A204.1 (cell line): ENCODE measurements around the gene PCDHGC4.

Source experiments
- FAIRE-seq: peaks from 2 replicates; lab custom pipeline; 2012; peaks lifted over from hg19 to GRCh38; lab: Jason Lieb, UNC

The PCDHGC4 gene

GRCh38 chr5:141484641-141485311 lies at the start of gene PCDHGC4:
Gene PCDHGC4 (plus strand): TSS chr5:141485030. CDS start chr5:141485174, 144 bp downstream.
- no peak for FAIRE-seq

DNA sequence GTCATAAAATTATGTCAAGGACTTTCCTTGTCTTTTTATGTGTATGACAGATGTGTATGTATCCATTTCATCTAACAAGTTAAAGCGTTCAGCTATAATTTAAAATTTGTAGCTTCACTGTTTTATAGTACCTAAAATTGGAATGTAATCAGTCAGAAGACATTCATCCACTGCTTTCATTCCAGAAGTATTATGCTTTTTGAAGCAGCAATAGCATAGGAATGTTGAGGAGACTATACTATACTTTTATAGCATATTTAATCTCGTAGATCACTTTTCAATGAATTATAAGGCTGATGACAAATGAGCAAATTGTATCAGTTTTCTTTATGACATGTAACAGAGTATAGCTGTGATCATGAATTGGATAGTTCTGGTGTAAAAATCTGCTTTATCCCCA lies 47.6 kb upstream of the PCDHGC4 start:
- no peak for FAIRE-seq

- FAIRE-seq, result no peak
Observed at GRCh38 chr5:141439411-141440141, 45.3 kb upstream of the PCDHGC4 start.

DNA sequence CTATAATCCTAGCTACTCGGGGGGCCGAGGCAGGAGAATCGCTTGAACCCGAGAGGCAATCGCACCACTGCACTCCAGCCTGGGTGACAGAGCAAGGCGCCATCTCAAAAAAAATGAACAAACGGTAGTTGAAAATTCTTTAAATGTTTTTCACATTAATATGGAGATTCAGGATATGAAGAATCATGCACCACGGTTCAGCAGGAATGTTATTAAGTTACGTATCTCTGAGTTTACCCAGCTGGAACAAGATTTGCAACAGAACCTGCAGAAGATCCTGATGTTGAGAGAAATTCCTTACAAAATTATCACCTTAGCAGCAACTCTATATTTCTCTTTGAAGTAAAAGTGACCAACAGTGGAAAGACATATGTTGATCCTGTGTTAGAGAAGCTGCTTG lies 44.5 kb upstream of the PCDHGC4 start:
- FAIRE-seq, result no peak

- no peak for FAIRE-seq
Observed at GRCh38 chr5:141441571-141442170, 43.2 kb upstream of the PCDHGC4 start.

- no peak for FAIRE-seq
Observed at GRCh38 chr5:141465351-141465750, 19.5 kb upstream of the PCDHGC4 start.

GRCh38 chr5:141475625-141476131 lies 9.2 kb upstream of the PCDHGC4 start, which contains the start of gene PCDHGC3:
Gene PCDHGC3 (plus strand): TSS chr5:141475966. CDS start chr5:141476117, 151 bp downstream.
- peak; percentile 91 for FAIRE-seq

DNA sequence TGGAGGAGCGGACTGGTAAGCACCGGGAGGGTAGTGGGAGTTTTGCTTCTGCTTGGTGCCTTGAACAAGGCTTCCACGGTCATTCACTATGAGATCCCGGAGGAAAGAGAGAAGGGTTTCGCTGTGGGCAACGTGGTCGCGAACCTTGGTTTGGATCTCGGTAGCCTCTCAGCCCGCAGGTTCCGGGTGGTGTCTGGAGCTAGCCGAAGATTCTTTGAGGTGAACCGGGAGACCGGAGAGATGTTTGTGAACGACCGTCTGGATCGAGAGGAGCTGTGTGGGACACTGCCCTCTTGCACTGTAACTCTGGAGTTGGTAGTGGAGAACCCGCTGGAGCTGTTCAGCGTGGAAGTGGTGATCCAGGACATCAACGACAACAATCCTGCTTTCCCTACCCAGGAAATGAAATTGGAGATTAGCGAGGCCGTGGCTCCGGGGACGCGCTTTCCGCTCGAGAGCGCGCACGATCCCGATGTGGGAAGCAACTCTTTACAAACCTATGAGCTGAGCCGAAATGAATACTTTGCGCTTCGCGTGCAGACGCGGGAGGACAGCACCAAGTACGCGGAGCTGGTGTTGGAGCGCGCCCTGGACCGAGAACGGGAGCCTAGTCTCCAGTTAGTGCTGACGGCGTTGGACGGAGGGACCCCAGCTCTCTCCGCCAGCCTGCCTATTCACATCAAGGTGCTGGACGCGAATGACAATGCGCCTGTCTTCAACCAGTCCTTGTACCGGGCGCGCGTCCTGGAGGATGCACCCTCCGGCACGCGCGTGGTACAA lies 8.5 kb upstream of the PCDHGC4 start:
- no peak for FAIRE-seq

DNA sequence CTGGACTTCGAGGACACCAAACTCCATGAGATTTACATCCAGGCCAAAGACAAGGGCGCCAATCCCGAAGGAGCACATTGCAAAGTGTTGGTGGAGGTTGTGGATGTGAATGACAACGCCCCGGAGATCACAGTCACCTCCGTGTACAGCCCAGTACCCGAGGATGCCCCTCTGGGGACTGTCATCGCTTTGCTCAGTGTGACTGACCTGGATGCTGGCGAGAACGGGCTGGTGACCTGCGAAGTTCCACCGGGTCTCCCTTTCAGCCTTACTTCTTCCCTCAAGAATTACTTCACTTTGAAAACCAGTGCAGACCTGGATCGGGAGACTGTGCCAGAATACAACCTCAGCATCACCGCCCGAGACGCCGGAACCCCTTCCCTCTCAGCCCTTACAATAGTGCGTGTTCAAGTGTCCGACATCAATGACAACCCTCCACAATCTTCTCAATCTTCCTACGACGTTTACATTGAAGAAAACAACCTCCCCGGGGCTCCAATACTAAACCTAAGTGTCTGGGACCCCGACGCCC lies 7.7 kb upstream of the PCDHGC4 start:
- no peak for FAIRE-seq

DNA sequence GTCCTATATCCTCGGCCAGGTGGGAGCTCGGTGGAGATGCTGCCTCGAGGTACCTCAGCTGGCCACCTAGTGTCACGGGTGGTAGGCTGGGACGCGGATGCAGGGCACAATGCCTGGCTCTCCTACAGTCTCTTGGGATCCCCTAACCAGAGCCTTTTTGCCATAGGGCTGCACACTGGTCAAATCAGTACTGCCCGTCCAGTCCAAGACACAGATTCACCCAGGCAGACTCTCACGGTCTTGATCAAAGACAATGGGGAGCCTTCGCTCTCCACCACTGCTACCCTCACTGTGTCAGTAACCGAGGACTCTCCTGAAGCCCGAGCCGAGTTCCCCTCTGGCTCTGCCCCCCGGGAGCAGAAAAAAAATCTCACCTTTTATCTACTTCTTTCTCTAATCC lies 7.0 kb upstream of the PCDHGC4 start:
- FAIRE-seq, result no peak

GRCh38 chr5:141478321-141478945 lies 6.4 kb upstream of the PCDHGC4 start:
- FAIRE-seq, result no peak

GRCh38 chr5:141479776-141480175 lies 5.1 kb upstream of the PCDHGC4 start:
- FAIRE-seq, result no peak

DNA sequence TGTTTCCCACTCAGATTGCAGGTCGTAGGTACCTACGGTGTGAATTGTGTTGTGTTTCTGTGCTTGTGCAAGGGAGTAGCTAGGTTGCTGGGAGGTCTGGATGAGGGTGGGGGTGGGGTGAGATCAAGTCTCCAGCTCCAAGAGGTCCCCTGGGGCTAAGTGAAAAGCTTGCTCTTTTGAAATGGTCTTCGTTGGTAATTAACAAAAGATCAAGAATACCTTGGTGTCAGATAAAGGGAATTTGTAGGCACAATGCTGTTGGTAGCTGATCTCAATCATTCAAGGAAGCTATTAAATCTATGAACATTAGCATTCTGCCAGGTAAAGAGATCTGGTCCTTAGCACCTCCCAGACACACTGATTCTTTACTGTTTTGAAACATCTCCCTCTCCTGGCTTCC lies 928 bp upstream of the PCDHGC4 start:
- no peak for FAIRE-seq

DNA sequence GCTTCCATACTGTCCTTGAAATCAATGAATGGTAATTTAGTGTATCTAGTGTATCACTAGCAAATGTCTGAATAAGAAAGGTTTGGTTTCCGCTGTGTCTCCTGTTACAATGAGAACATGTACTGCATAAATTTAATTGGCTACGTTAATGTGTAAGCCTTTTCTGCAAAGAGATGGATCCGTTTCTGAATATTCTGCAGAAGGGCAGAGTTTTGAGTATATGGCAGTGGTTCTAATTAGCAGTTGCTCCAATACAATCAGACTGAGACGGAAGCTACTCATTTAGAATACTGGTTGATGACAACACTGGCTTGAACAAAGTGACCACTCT lies 555 bp upstream of the PCDHGC4 start:
- FAIRE-seq, result no peak

DNA sequence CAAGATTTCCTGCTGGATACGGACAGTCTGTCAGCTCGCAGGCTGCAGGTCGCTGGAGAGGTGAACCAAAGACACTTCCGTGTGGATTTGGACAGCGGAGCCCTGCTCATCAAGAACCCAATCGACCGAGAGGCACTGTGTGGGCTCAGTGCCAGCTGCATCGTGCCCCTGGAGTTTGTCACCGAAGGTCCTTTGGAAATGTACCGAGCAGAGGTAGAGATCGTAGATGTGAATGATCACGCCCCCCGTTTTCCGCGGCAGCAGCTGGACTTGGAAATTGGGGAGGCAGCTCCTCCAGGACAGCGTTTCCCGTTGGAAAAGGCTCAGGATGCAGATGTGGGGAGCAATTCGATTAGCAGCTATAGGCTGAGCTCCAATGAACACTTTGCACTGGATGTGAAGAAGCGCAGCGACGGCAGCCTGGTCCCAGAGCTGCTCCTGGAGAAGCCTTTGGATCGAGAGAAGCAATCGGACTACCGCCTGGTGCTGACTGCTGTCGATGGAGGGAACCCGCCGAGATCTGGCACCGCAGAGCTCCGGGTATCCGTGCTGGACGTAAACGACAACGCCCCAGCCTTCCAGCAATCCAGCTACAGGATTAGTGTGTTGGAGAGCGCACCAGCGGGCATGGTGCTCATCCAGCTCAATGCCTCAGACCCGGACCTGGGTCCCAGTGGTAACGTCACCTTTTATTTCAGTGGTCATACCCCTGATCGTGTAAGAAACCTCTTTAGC lies 658 bp downstream of the PCDHGC4 start:
- no peak for FAIRE-seq

- no peak for FAIRE-seq
Observed at GRCh38 chr5:141486091-141486490, 1.3 kb downstream of the PCDHGC4 start.

DNA sequence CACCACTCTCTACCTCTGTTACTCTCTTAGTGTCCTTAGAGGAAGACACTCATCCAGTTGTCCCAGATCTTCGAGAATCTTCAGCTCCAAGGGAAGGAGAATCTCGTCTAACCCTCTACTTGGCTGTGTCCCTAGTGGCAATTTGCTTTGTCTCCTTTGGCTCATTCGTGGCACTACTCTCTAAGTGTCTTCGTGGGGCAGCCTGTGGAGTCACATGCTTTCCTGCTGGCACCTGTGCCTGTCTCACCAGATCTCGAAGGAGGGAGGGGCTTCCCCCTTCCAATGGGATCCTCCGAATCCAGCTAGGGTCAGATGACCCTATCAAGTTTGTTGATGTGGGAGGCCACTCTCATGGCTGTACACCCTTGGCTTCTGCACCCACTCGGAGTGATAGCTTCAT lies 2.3 kb downstream of the PCDHGC4 start:
- FAIRE-seq, result no peak

- FAIRE-seq, result no peak
Observed at GRCh38 chr5:141488591-141489561, 4.0 kb downstream of the PCDHGC4 start, which contains the start of gene PCDHGC5. Gene PCDHGC5 (plus strand): TSS chr5:141489081. CDS start chr5:141489241, 160 bp downstream.

GRCh38 chr5:141489841-141490240 lies 5.0 kb downstream of the PCDHGC4 start:
- FAIRE-seq, result no peak

DNA sequence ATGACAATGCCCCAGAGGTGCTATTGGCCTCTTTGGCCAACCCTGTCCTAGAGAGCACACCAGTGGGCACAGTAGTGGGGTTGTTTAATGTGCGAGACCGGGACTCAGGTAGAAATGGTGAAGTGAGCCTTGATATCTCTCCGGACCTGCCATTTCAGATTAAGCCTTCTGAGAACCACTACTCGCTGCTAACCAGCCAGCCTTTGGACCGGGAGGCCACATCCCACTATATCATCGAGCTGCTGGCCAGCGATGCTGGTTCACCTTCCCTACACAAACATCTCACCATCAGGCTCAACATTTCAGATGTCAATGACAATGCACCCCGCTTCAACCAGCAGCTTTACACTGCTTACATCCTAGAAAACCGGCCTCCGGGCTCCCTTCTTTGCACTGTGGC lies 5.4 kb downstream of the PCDHGC4 start:
- no peak for FAIRE-seq
